GM23338 (cell line): Measurements from ENCODE around the gene SART3. TPM values are rescaled to one million over a fixed set of nuclear protein-coding genes. Genes with fewer than 3 reads are reported as not detected.

Experiments used
- ATAC-seq: fragments of 200-7000 bp; cut with Tn5 transposase; 3 replicates; pipeline ENCODE4 v1.9.1; 2020
- DNase-seq: peaks from one replicate; pipeline ENCODE4 v3.0.0-alpha.2; 2015; ENCODE audit warnings: low spot score
- H2AFZ ChIP-seq: fragments of 200-600 bp; sonication (generic); 2 replicates; pipeline ENCODE4 v1.8.0; 2016; ENCODE audit warnings: antibody characterized with exemption, mild to moderate bottlenecking, moderate library complexity
- H3F3A ChIP-seq: fragments of 200-600 bp; sonication (generic); replicated peaks from 2 replicates; pipeline ENCODE4 v1.8.0; 2017; ENCODE audit warnings: antibody characterized with exemption, mixed run types, low read depth
- H3K27ac ChIP-seq: fragments of 200-600 bp; sonication (generic); 2 replicates; pipeline ENCODE4 v1.6.1; 2016; ENCODE audit warnings: low read depth
- H3K27me3 ChIP-seq: fragments of 200-600 bp; sonication (generic); 2 replicates; pipeline ENCODE4 v1.8.0; 2016; ENCODE audit warnings: mild to moderate bottlenecking, mixed run types, moderate library complexity; ENCODE audit not compliant: insufficient read depth
- H3K36me3 ChIP-seq: fragments of 200-600 bp; sonication (generic); 2 replicates; pipeline ENCODE4 v1.8.0; 2016; ENCODE audit warnings: mild to moderate bottlenecking; ENCODE audit not compliant: insufficient read depth
- H3K4me1 ChIP-seq: fragments of 200-600 bp; sonication (generic); 2 replicates; pipeline ENCODE4 v1.8.0; 2016; ENCODE audit warnings: mild to moderate bottlenecking, moderate library complexity; ENCODE audit not compliant: insufficient read depth
- H3K4me2 ChIP-seq: fragments of 200-600 bp; sonication (generic); 2 replicates; pipeline ENCODE4 v1.7.1; 2017; ENCODE audit warnings: mixed run types
- H3K4me3 ChIP-seq: fragments of 200-600 bp; sonication (generic); 2 replicates; pipeline ENCODE4 v1.6.1; 2016; ENCODE audit warnings: mixed run types
- H3K79me2 ChIP-seq: fragments of 200-600 bp; sonication (generic); replicated peaks from 2 replicates; pipeline ENCODE4 v1.8.0; 2017; ENCODE audit warnings: mild to moderate bottlenecking; ENCODE audit not compliant: insufficient read depth
- H3K9me2 ChIP-seq: fragments of 200-600 bp; sonication (generic); 2 replicates; pipeline ENCODE4 v1.8.0; 2017; ENCODE audit not compliant: insufficient read depth
- H4K20me1 ChIP-seq: fragments of 200-600 bp; sonication (generic); replicated peaks from 2 replicates; pipeline ENCODE4 v1.8.0; 2017; ENCODE audit warnings: mild to moderate bottlenecking; ENCODE audit not compliant: insufficient read depth
- H3K27ac Mint-ChIP-seq: 2 replicates; pipeline ENCODE4 v1.8.0; 2020; ENCODE audit warnings: inconsistent platforms, mild to moderate bottlenecking, moderate library complexity, mixed read lengths
- H3K27me3 Mint-ChIP-seq: 3 replicates; pipeline ENCODE4 v1.8.0; 2022; ENCODE audit warnings: low read depth, mild to moderate bottlenecking, moderate library complexity, mixed read lengths, inconsistent platforms; ENCODE audit not compliant: insufficient read depth, poor library complexity
- H3K36me3 Mint-ChIP-seq: 3 replicates; pipeline ENCODE4 v1.8.0; 2021; ENCODE audit warnings: low read depth, mild to moderate bottlenecking, inconsistent platforms, moderate library complexity, mixed read lengths
- H3K4me1 Mint-ChIP-seq: 3 replicates; pipeline ENCODE4 v1.8.0; 2020; ENCODE audit warnings: mild to moderate bottlenecking, inconsistent platforms, mixed read lengths
- H3K4me3 Mint-ChIP-seq: 3 replicates; pipeline ENCODE4 v1.8.0; 2021; ENCODE audit warnings: moderate library complexity, mild to moderate bottlenecking, inconsistent platforms, mixed read lengths
- H3K9me3 Mint-ChIP-seq: 3 replicates; pipeline ENCODE4 v1.8.0; 2020; ENCODE audit warnings: moderate library complexity, mild to moderate bottlenecking, inconsistent platforms, mixed read lengths
- CREB1 ChIP-seq: fragments of 250-450 bp; sonication (Bioruptor Pico); IDR thresholded peaks from 2 replicates; pipeline ENCODE4 v1.5.0; 2020; ENCODE audit warnings: low read depth, mild to moderate bottlenecking, moderate library complexity
- CTCF ChIP-seq, 2 experiments: fragments of 200-600 bp in 1 of 2; sonication (generic) in 1 of 2; conservative IDR thresholded peaks; 2 replicates each; pipeline versions ENCODE4 v1.5.1 to v1.6.1; 2016 to 2017; ENCODE audit warnings: antibody characterized with exemption in 2 of 2, low read depth in 2 of 2, mild to moderate bottlenecking in 2 of 2, moderate library complexity in 1 of 2
- ETS1 ChIP-seq: IDR thresholded peaks from 2 replicates; pipeline ENCODE4 v1.6.1; 2016; ENCODE audit warnings: antibody characterized with exemption
- EZH2 ChIP-seq: fragments of 200-600 bp; sonication (generic); IDR thresholded peaks from one replicate; pipeline ENCODE4 v1.8.0; 2017; ENCODE audit warnings: antibody characterized with exemption, mild to moderate bottlenecking, low read depth; ENCODE audit not compliant: unreplicated experiment
- EZH2phosphoT487 ChIP-seq: fragments of 200-600 bp; sonication (generic); IDR thresholded peaks from one replicate; pipeline ENCODE4 v1.8.1; 2018; ENCODE audit warnings: antibody characterized with exemption; ENCODE audit not compliant: unreplicated experiment
- JUNB ChIP-seq: IDR thresholded peaks from one replicate; pipeline ENCODE4 v1.6.1; 2016; ENCODE audit warnings: antibody characterized with exemption; ENCODE audit not compliant: unreplicated experiment
- NANOG ChIP-seq: IDR thresholded peaks from 2 replicates; pipeline ENCODE4 v1.6.1; 2016; ENCODE audit warnings: antibody characterized with exemption, borderline replicate concordance
- POLR2AphosphoS5 ChIP-seq: IDR thresholded peaks from 2 replicates; pipeline ENCODE4 v1.6.1; 2016; ENCODE audit warnings: antibody characterized with exemption, low read depth
- REST ChIP-seq: IDR thresholded peaks from one replicate; pipeline ENCODE4 v1.6.1; 2018; ENCODE audit warnings: antibody characterized with exemption; ENCODE audit not compliant: unreplicated experiment
- STAT1 ChIP-seq: IDR thresholded peaks from one replicate; pipeline ENCODE4 v1.6.1; 2016; ENCODE audit warnings: antibody characterized with exemption; ENCODE audit not compliant: unreplicated experiment
- ZNF114 ChIP-seq: fragments of 250-450 bp; sonication (Bioruptor Pico); IDR thresholded peaks from 2 replicates; pipeline ENCODE4 v1.5.0; 2020; ENCODE audit warnings: mild to moderate bottlenecking, moderate library complexity
- ZNF331 ChIP-seq: fragments of 250-450 bp; sonication (Bioruptor Pico); IDR thresholded peaks from 2 replicates; pipeline ENCODE4 v1.5.0; 2020; ENCODE audit warnings: low read depth, mild to moderate bottlenecking, moderate library complexity
- ZNF462 ChIP-seq: fragments of 250-450 bp; sonication (Bioruptor Pico); IDR thresholded peaks from 2 replicates; pipeline ENCODE4 v1.5.0; 2020; ENCODE audit warnings: mild to moderate bottlenecking, moderate library complexity
- polyA plus RNA-seq: library from polyadenylated mRNA; unstranded; fragments of >200 nt; fragmentation: Nextera tagmentation; extraction: Ambion mirVana; gene quantifications from 2 replicates; pipeline ENCODE4 v1.2.1, GENCODE V29; 2016
- total RNA-seq: library from RNA; depleted of rRNA; stranded (reverse); fragments of >200 nt; shearing (Covaris generic); gene quantifications from 2 replicates; pipeline ENCODE4 v1.2.3, GENCODE V29; 2014

SART3 gene
- total and polyA plus RNA-seq, 2 experiments from 2014 or later = 49.8 to 112 TPM

DNA sequence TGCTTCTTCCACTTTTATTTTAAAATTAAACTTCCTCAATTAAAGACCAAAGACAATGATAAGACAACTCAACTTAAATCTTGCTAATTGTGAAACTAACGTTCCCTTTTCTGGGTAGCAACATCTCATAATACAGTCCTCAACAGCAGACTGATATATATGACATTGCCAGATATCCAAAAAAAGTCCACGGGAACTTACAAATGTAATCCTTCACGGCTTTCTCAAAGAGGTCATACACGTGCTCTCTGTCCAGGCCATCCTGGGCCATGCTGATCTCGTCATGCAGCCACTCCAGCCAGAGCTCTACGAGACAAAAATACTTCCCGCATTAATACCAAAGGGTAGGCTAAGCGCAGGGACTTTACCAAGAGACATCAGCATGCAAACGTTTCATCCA, 13.3 kb downstream of the SART3 start:
- Mint-ChIP-seq H3K9me3 (no peaks in the 10 kb centered on the region), H3K36me3 (peaks cover 58% of the 10 kb centered on the region), H3K27ac (no peak overlapping the region), H3K4me1 (peaks cover 10% of the 10 kb centered on the region; the same call in 2 of the 3 replicates), H3K4me3 (no peak overlapping the region), H3K27me3 (no peaks in the 10 kb centered on the region)
- no peaks in the 10 kb centered on the region for H3K9me2 ChIP-seq
- peaks cover 35% of the 10 kb centered on the region for H4K20me1 ChIP-seq
- H3K4me2 ChIP-seq = no peak overlapping the region
- no peaks in the 10 kb centered on the region for H3K4me1 ChIP-seq
- no peak overlapping the region for H3K4me3 ChIP-seq
- peaks cover 87% of the 10 kb centered on the region for H3K79me2 ChIP-seq
- 0 out of 2 replicates have a peak, but pooled peaks cover 2% of the 10 kb centered on the region for H3F3A ChIP-seq
- no peak overlapping the region for H2AFZ ChIP-seq
- no peak for TF ChIP-seq EZH2
- TF ChIP-seq REST = no peak
- no peak for TF ChIP-seq CTCF (conservative IDR thresholded peaks at IDR 0.05; ENCODE audit: low read depth in 2 of 2)
- TF ChIP-seq CREB1 = no peak
- no peak for TF ChIP-seq ZNF114
- TF ChIP-seq ETS1 = no peak
- no peak for TF ChIP-seq POLR2AphosphoS5
- no peak for TF ChIP-seq STAT1
- no peak for TF ChIP-seq ZNF462
- TF ChIP-seq ZNF331 (CRISPR knock-in tag) = no peak
- TF ChIP-seq EZH2phosphoT487 = no peak
- TF ChIP-seq NANOG = no peak
- TF ChIP-seq JUNB = no peak
- ATAC-seq = no peak
- DNase-seq = no peak
- H3K36me3 ChIP-seq = peaks cover 46% of the 10 kb centered on the region
- no peak overlapping the region for H3K27ac ChIP-seq
- H3K27me3 ChIP-seq = no peaks in the 10 kb centered on the region
